Neural progenitor cell (in vitro differentiated cells): ENCODE measurements around the gene MGMT.

Source experiments
- EZH2 ChIP-seq: fragments of 200-600 bp; sonication (generic); IDR thresholded peaks from 2 replicates; pipeline ENCODE4 v1.6.1; 2017; ENCODE audit warnings: antibody characterized with exemption, mild to moderate bottlenecking, moderate library complexity
- EZH2phosphoT487 ChIP-seq: fragments of 200-600 bp; sonication (generic); IDR thresholded peaks from 2 replicates; pipeline ENCODE4 v1.6.1; 2017; ENCODE audit warnings: antibody characterized with exemption
- TF ChIP-seq, protein P1 (sequence below): fragments of 200-600 bp; sonication (generic); IDR thresholded peaks from 2 replicates; pipeline ENCODE4 v1.5.1; 2017; ENCODE audit warnings: antibody characterized with exemption, mild to moderate bottlenecking

DNA sequence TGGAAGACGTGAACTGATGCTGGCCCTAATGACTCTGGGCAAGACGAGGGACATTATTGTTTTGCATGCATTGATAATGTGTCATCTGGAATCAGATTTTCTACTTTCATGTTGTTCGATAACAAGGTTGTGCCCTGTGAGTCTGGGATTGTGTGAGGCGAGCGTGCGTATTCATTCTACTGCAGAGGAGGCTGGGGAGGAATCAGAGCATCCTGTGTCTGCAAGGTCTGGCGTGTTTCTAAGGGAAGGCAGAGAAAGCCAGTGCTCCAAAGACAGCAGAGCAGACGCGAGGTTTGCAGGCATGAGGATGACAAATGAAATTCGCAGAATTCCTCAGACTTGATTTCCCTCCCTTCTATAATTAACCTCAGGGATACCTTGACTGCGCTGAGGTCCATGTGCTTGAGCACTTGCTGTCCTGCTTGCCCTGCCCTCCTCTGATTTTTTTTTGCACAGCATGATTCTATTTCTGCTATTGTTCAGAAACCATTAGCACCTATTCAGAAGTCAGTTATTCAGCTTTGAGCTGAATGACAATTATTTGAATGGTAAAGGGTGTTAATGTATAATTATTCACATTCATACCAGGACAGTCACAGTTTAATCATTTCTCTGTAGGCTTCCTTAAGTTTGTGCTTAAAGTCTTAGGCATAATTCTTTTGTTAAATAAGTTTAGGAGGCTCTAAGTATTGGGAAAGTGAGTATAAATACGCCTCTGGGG, 263.4 kb downstream of the MGMT start:
- TF ChIP-seq EZH2phosphoT487 (no peak), EZH2 (no peak)
- TF ChIP-seq, protein P1, sequence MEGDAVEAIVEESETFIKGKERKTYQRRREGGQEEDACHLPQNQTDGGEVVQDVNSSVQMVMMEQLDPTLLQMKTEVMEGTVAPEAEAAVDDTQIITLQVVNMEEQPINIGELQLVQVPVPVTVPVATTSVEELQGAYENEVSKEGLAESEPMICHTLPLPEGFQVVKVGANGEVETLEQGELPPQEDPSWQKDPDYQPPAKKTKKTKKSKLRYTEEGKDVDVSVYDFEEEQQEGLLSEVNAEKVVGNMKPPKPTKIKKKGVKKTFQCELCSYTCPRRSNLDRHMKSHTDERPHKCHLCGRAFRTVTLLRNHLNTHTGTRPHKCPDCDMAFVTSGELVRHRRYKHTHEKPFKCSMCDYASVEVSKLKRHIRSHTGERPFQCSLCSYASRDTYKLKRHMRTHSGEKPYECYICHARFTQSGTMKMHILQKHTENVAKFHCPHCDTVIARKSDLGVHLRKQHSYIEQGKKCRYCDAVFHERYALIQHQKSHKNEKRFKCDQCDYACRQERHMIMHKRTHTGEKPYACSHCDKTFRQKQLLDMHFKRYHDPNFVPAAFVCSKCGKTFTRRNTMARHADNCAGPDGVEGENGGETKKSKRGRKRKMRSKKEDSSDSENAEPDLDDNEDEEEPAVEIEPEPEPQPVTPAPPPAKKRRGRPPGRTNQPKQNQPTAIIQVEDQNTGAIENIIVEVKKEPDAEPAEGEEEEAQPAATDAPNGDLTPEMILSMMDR, result no peak
